Measurements from ENCODE around the gene KRTAP1-3. TPM values are rescaled to one million over a fixed set of nuclear protein-coding genes. Genes with fewer than 3 reads are reported as not detected.

Gene KRTAP1-3
- polyA plus RNA-seq, 1 donor (not counting 4 experiments of a cell fraction or from before 2014, with no cell fraction given): not detected

DNA sequence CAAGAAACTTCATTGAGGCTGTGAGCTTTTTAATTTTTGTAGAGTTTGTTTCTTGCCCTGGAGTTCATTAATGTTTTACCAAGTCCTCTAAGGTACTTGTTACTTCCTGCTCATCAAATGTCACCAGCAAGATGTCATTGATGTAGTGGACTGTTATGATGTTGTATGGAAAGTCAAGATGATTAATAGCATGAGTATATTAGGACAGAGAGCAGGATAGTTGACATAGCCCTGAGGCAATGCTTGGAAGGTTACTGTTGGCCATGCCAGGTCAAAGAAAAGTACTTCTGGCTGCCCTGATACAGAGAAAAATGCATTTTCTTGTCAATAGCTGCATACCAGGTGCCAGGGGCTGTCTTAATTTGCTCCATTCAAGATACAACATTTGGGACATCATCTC, 14.3 kb downstream of the KRTAP1-3 start:
- Histone ChIP-seq H3K27ac (ENCODE audit: control insufficient read depth, insufficient read depth, low read length) (no peak overlapping the region), H3K9me3 (ENCODE audit: control insufficient read depth, low read depth, low read length) (no peaks in the 10 kb centered on the region), H3K36me3 (ENCODE audit: control insufficient read depth in 2 of 2, extremely low read depth in 1 of 2, insufficient read depth in 2 of 2, low read length in 2 of 2) (no peaks in the 10 kb centered on the region), H2AFZ (ENCODE audit: control insufficient read depth, low read length) (no peak overlapping the region), H3K27me3 (ENCODE audit: control insufficient read depth, extremely low read depth, insufficient read depth, low read length) (no peaks in the 10 kb centered on the region), H3K9me1 (ENCODE audit: control insufficient read depth, extremely low read depth, insufficient read depth, low read length) (no peaks in the 10 kb centered on the region), H3K4me1 (ENCODE audit: control insufficient read depth, extremely low read depth, insufficient read depth, low read length) (no peaks in the 10 kb centered on the region), H3K79me2 (ENCODE audit: control insufficient read depth, insufficient read depth, low read length) (no peaks in the 10 kb centered on the region), H4K20me1 (ENCODE audit: control insufficient read depth, extremely low read depth, insufficient read depth, low read length) (no peaks in the 10 kb centered on the region), H3K4me3 (ENCODE audit: control insufficient read depth in 2 of 3, extremely low read depth in 1 of 3, insufficient read depth in 2 of 3, low read depth in 1 of 3, low read length in 3 of 3) (no peak overlapping the region), H3K4me2 (ENCODE audit: control insufficient read depth, extremely low read depth, insufficient read depth, low read depth, low read length) (no peak overlapping the region), H3K9ac (ENCODE audit: control insufficient read depth, extremely low read depth, insufficient read depth, low read length) (no peak overlapping the region)
- FAIRE-seq (no peak), DNase-seq (ENCODE audit: low read depth, low spot score) (no peak)
- dilution Hi-C loops (cut with MboI; ENCODE audit: extremely low pct_ligation_motif_present, low sequenced_read_pairs): no loop called here
- TF ChIP-seq EZH2 (IDR thresholded peaks at IDR 0.05; ENCODE audit: low read length): no peak
- TF ChIP-seq, protein P1, sequence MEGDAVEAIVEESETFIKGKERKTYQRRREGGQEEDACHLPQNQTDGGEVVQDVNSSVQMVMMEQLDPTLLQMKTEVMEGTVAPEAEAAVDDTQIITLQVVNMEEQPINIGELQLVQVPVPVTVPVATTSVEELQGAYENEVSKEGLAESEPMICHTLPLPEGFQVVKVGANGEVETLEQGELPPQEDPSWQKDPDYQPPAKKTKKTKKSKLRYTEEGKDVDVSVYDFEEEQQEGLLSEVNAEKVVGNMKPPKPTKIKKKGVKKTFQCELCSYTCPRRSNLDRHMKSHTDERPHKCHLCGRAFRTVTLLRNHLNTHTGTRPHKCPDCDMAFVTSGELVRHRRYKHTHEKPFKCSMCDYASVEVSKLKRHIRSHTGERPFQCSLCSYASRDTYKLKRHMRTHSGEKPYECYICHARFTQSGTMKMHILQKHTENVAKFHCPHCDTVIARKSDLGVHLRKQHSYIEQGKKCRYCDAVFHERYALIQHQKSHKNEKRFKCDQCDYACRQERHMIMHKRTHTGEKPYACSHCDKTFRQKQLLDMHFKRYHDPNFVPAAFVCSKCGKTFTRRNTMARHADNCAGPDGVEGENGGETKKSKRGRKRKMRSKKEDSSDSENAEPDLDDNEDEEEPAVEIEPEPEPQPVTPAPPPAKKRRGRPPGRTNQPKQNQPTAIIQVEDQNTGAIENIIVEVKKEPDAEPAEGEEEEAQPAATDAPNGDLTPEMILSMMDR (optimal IDR thresholded peaks at IDR 0.05 in 1 of 3, IDR thresholded peaks at IDR 0.05 in 1 of 3, conservative IDR thresholded peaks at IDR 0.05 in 1 of 3; ENCODE audit: extremely low read depth in 1 of 3, insufficient read depth in 2 of 3, low read length in 3 of 3): no peak

DNA sequence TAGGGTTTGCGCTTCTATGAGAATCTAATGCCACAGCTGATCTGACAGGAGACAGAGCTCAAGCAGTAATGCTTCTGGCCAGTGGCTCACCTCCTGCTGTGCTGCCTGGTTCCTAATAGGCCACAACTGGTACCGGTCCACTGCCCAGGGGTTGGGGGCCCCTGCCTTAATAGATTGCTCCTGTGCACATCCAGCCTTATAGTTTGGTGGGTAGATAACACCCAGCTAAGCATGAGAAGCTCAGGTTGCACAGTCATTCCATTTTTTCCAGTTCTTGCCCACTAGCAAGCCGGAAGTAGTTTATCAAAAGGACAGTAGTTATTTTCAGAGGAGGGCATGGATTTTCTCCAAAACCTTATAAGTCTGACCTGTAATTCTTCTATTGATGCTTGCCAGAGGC, 15.3 kb downstream of the KRTAP1-3 start:
- H3K27ac ChIP-seq (ENCODE audit: control insufficient read depth, insufficient read depth, low read length): no peak overlapping the region
- H3K4me2 ChIP-seq (ENCODE audit: control insufficient read depth, extremely low read depth, insufficient read depth, low read depth, low read length): no peak overlapping the region
- FAIRE-seq (no peak), DNase-seq (ENCODE audit: low read depth, low spot score) (no peak)
- H4K20me1 ChIP-seq (ENCODE audit: control insufficient read depth, extremely low read depth, insufficient read depth, low read length): no peaks in the 10 kb centered on the region
- no peaks in the 10 kb centered on the region for H3K9me3 ChIP-seq (ENCODE audit: control insufficient read depth, low read depth, low read length)
- dilution Hi-C loops (cut with MboI; ENCODE audit: extremely low pct_ligation_motif_present, low sequenced_read_pairs): no loop called here
- H3K4me3 ChIP-seq (ENCODE audit: control insufficient read depth in 2 of 3, extremely low read depth in 1 of 3, insufficient read depth in 2 of 3, low read depth in 1 of 3, low read length in 3 of 3): no peak overlapping the region
- no peaks in the 10 kb centered on the region for H3K36me3 ChIP-seq (ENCODE audit: control insufficient read depth in 2 of 2, extremely low read depth in 1 of 2, insufficient read depth in 2 of 2, low read length in 2 of 2)
- no peaks in the 10 kb centered on the region for H3K79me2 ChIP-seq (ENCODE audit: control insufficient read depth, insufficient read depth, low read length)
- no peak for TF ChIP-seq EZH2 (IDR thresholded peaks at IDR 0.05; ENCODE audit: low read length)
- TF ChIP-seq, protein P1 (optimal IDR thresholded peaks at IDR 0.05 in 1 of 3, IDR thresholded peaks at IDR 0.05 in 1 of 3, conservative IDR thresholded peaks at IDR 0.05 in 1 of 3; ENCODE audit: extremely low read depth in 1 of 3, insufficient read depth in 2 of 3, low read length in 3 of 3): no peak
- no peak overlapping the region for H3K9ac ChIP-seq (ENCODE audit: control insufficient read depth, extremely low read depth, insufficient read depth, low read length)
- H3K9me1 ChIP-seq (ENCODE audit: control insufficient read depth, extremely low read depth, insufficient read depth, low read length): no peaks in the 10 kb centered on the region
- no peak overlapping the region for H2AFZ ChIP-seq (ENCODE audit: control insufficient read depth, low read length)
- no peaks in the 10 kb centered on the region for H3K27me3 ChIP-seq (ENCODE audit: control insufficient read depth, extremely low read depth, insufficient read depth, low read length)
- H3K4me1 ChIP-seq (ENCODE audit: control insufficient read depth, extremely low read depth, insufficient read depth, low read length): no peaks in the 10 kb centered on the region

All from keratinocyte (primary cell).